Dendritic cell treated with granulocyte-macrophage colony-stimulating factor and Interleukin-4, amounts not matched to agents 40 ng/mL and 50 ng/mL, for 4 days (primary cell): ENCODE data around the gene KLF6.
A peak's percentile ranks its signal among the peaks of the same experiment; 100 is the strongest.

Experiments
- H3K27ac Mint-ChIP-seq: one replicate; pipeline ENCODE4 v1.8.0; 2022; ENCODE audit warnings: mild to moderate bottlenecking, mixed read lengths
- H3K27me3 Mint-ChIP-seq: one replicate; pipeline ENCODE4 v1.8.0; 2022; ENCODE audit warnings: mild to moderate bottlenecking, mixed read lengths
- H3K36me3 Mint-ChIP-seq: one replicate; pipeline ENCODE4 v1.8.0; 2022; ENCODE audit warnings: low read depth, mixed read lengths
- H3K4me1 Mint-ChIP-seq: one replicate; pipeline ENCODE4 v1.8.0; 2022; ENCODE audit warnings: low read depth, mixed read lengths
- H3K4me3 Mint-ChIP-seq: one replicate; pipeline ENCODE4 v1.8.0; 2022; ENCODE audit warnings: mild to moderate bottlenecking, moderate library complexity, mixed read lengths
- H3K9me3 Mint-ChIP-seq: one replicate; pipeline ENCODE4 v1.8.0; 2022; ENCODE audit warnings: mixed read lengths
- intact Hi-C: fragments of 100-400 bp; cut with micrococcal nuclease; formaldehyde crosslinking; loops from one replicate; pipeline ENCODE4 v1.15.0; 2022

KLF6 gene

GRCh38 chr10:3822541-3823330, 37.7 kb upstream of the KLF6 start:
- Mint-ChIP-seq H3K27ac (no peak overlapping the region), H3K9me3 (no peaks in the 10 kb centered on the region), H3K36me3 (no peaks in the 10 kb centered on the region), H3K4me3 (no peak overlapping the region), H3K4me1 (peaks cover 20% of the 10 kb centered on the region), H3K27me3 (no peaks in the 10 kb centered on the region)
- intact Hi-C loops = no loop called here

GRCh38 chr10:3820255-3820654, 35.2 kb upstream of the KLF6 start:
- Mint-ChIP-seq H3K9me3 (no peaks in the 10 kb centered on the region), H3K27me3 (no peaks in the 10 kb centered on the region), H3K36me3 (no peaks in the 10 kb centered on the region), H3K4me1 (no peaks in the 10 kb centered on the region), H3K4me3 (no peak overlapping the region), H3K27ac (no peak overlapping the region)
- intact Hi-C loops = no loop called here

DNA sequence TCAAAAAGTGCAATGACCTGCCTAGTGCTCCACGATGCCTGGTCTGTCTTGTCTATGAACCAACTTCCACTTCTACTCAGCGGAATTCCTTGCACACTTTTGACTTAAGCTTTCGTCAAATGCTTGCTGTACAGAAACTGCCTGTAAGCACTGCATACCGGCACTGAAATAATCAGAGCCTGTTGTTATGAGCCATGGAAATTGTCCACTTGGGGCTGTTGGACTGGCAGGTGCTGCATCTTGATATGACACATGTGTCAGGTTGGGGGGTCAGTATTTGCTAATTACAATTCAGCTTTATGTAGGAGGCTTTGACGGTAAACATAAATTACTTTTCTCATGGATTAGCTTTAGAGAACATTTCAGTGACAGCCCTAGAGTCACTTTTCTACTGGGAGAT, 32.0 kb upstream of the KLF6 start:
- no peak overlapping the region for H3K4me3 Mint-ChIP-seq
- H3K9me3 Mint-ChIP-seq = no peaks in the 10 kb centered on the region
- H3K4me1 Mint-ChIP-seq = peaks cover 8% of the 10 kb centered on the region
- no peak overlapping the region for H3K27ac Mint-ChIP-seq
- H3K27me3 Mint-ChIP-seq = no peaks in the 10 kb centered on the region
- intact Hi-C loops = no loop called here
- no peaks in the 10 kb centered on the region for H3K36me3 Mint-ChIP-seq

- Mint-ChIP-seq H3K4me3 (no peak overlapping the region), H3K27me3 (no peaks in the 10 kb centered on the region)
- intact Hi-C loops = no loop called here
These were observed 29.8 kb upstream of the KLF6 start for GRCh38 chr10:3814838-3815220.

DNA sequence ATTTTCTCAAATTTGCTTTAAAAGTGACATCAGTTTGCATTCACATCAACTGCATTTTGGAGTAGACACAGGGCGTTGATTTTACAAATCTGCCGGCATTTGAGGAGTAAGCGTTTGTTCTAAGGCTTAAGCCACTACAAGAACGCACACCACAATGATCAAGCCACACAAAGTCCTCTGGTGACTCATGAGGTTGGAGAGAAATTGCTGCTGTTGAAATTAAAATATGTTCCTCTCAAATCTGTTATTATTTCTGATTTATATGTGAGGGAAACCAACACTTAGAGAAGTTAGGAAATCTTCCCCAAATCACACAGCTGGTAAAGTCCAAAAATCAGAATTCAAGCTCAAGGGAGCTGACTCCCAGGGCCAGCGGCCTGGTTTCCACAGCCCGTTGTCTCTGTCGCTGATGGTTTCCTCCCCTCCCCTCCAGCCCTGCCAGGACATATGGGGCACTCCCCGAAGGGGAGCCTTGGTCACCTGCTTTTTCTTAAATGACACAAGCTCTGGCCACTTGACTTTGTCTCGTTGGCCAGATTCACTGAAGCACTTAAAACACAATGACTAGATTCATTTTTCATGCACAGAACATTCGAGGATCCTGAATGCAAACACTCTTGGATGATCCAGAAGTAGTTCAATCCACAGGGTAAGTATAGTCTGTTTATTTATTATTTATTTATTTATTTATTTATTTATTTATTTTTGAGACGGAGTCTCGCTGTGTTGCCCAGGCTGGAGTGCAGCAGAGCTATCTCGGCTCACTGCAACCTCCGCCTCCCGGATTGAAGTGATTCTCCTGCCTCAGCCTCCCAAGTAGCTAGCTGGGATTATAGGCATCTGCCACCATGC, 29.2 kb upstream of the KLF6 start:
- peaks cover 31% of the 10 kb centered on the region for H3K4me1 Mint-ChIP-seq
- H3K27me3 Mint-ChIP-seq = no peaks in the 10 kb centered on the region
- H3K27ac Mint-ChIP-seq = no peak overlapping the region
- intact Hi-C loops = no loop called here
- H3K4me3 Mint-ChIP-seq = no peak overlapping the region
- no peaks in the 10 kb centered on the region for H3K9me3 Mint-ChIP-seq
- H3K36me3 Mint-ChIP-seq = no peaks in the 10 kb centered on the region

More at GRCh38 chr10:3814838-3815220, 29.8 kb upstream of the KLF6 start:
- Mint-ChIP-seq H3K4me1 (peaks cover 27% of the 10 kb centered on the region), H3K9me3 (no peaks in the 10 kb centered on the region), H3K36me3 (no peaks in the 10 kb centered on the region), H3K27ac (no peak overlapping the region)

DNA sequence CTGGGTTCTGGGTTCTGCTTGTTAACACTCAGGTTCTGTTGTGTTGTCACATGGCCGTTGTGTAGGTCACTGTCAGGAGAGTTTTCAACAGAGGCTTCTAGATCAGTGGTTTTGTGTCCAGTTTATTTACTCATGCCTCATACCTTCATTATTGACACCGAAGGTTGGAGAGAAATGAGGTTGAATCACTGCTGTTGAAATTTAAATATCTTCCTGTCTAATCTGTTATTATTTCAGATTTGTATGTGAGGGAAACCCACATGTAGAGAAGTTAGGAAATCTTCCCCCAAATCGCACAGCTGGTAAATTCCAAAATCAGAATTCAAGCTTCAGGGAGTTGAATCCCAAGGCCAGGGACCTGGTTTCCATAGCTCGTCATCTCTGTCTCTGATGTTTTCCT, 28.3 kb upstream of the KLF6 start:
- no peak overlapping the region for H3K27ac Mint-ChIP-seq
- H3K4me3 Mint-ChIP-seq = no peak overlapping the region
- H3K4me1 Mint-ChIP-seq = peaks cover 41% of the 10 kb centered on the region
- intact Hi-C loops = no loop called here
- H3K36me3 Mint-ChIP-seq = no peaks in the 10 kb centered on the region
- H3K27me3 Mint-ChIP-seq = no peaks in the 10 kb centered on the region
- no peaks in the 10 kb centered on the region for H3K9me3 Mint-ChIP-seq

DNA sequence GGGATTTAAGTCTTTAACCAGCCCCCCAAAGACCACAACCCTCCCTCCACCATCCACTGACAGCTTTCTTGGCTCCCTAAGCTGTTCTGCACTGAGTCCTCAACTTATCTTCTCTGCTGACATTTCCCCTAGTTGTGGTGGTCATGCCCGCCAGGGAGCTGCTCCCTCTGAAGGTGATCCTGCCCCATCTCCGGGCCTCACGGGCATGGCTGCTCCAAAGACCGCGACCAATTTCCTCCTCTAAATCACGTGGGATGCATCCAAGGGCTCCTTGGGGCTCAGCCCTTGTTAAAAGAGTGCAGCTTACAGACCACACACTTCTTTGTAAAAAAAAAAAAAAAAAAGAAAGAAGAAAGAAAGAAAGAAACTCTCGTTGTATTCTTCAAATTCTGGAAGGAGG, 27.1 kb upstream of the KLF6 start:
- H3K27me3 Mint-ChIP-seq = no peaks in the 10 kb centered on the region
- no peaks in the 10 kb centered on the region for H3K9me3 Mint-ChIP-seq
- no peaks in the 10 kb centered on the region for H3K36me3 Mint-ChIP-seq
- intact Hi-C loops = no loop called here
- no peak overlapping the region for H3K4me3 Mint-ChIP-seq
- H3K4me1 Mint-ChIP-seq = peaks cover 52% of the 10 kb centered on the region
- H3K27ac Mint-ChIP-seq = peak overlapping the region; percentile 93

DNA sequence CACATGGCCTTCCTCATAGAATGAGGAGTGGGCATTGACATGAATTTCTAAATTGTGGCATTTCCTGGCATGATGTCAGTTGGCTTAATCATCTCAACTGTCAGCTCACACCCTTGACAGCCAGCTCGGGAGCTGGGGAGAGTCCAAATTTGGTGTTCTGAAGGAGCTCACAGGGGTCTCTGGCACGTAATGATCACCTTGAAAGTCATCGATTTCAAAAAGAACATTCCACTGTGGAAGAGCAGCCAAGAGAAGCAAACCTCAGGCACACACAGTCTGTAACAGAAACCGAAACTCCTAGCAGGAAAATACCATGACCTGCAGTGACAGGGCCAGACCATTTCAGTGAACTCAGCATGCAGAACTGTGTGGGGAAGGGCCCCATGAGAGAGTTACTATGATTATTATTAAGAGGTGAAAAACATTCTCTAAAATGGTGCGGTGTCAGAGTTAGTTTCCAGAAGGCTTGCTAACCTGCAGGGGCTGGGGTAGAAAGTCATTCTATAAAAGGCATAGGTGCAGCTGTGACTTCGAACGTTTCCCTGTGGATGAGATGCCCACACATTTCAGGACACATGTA, 26.4 kb upstream of the KLF6 start:
- H3K27ac Mint-ChIP-seq = peak overlapping the region; percentile 93

DNA sequence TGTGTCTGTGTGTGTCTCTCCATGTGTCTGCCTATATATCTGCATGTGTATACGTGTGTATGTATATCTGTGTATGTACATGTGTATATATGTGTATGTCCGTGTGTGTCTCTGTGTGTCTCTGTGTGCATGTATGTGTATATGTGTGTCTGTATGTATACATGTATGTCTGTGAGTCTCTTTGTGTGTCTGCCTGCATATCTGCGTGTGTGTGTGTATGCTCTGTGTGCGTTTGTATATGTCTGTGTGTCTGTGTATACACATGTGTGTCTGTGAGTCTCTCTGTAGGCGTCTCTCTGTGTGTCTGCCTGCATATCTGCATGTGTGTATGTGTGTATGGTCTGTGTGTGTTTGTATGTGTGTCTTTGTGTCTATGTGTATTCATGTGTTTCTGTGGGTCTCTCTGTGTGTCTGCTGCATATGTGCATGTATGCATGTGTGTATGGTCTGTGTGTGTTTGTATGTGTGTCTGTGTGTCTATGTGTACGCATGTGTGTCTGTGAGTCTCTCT, 23.7 kb upstream of the KLF6 start:
- Mint-ChIP-seq H3K27ac (no peak overlapping the region), H3K4me1 (peaks cover 73% of the 10 kb centered on the region)

More for the DNA sequence above, 26.4 kb upstream of the KLF6 start:
- H3K27me3 Mint-ChIP-seq = no peaks in the 10 kb centered on the region
- intact Hi-C loops = loop anchor here (2.0 kb wide), 1 partner anchor 17 kb away; no protein-coding TSS in a partner anchor
- no peaks in the 10 kb centered on the region for H3K36me3 Mint-ChIP-seq
- peaks cover 60% of the 10 kb centered on the region for H3K4me1 Mint-ChIP-seq
- H3K4me3 Mint-ChIP-seq = peak overlapping the region; percentile 69
- no peaks in the 10 kb centered on the region for H3K9me3 Mint-ChIP-seq

DNA sequence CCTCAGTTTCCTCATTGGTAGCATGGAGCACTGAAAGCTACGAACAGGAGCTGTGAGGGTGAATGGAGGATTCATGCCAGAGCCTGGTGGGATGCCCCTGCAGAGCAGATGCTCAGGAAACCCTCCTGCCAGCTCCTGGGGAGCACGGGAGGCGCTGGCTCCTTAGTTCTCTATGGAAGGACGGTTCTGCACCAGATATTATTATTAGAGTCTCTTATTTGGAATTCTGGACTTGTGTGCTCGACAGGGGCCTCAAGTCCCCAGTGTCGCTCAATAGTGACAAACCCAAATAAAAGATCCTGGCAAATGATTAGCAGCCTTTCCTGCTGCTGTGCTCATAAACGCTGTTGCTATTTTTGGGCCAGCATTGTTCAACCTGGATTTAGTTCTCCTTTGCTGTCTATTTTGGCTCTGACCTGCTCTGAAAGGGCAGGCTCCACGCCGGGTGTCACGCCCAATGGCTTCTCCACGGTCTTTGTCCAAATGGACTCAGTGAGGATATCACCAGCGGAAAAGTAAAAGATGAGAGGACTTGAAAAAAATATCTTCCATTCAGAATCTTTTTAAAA, 23.0 kb upstream of the KLF6 start:
- no peak overlapping the region for H3K27ac Mint-ChIP-seq
- intact Hi-C loops = no loop called here
- no peak overlapping the region for H3K4me3 Mint-ChIP-seq
- H3K36me3 Mint-ChIP-seq = no peaks in the 10 kb centered on the region
- H3K4me1 Mint-ChIP-seq = peaks cover 73% of the 10 kb centered on the region
- H3K27me3 Mint-ChIP-seq = no peaks in the 10 kb centered on the region
- H3K9me3 Mint-ChIP-seq = no peaks in the 10 kb centered on the region

More for the DNA sequence above, 23.7 kb upstream of the KLF6 start:
- H3K27me3 Mint-ChIP-seq = no peaks in the 10 kb centered on the region
- H3K9me3 Mint-ChIP-seq = no peaks in the 10 kb centered on the region
- intact Hi-C loops = no loop called here
- no peak overlapping the region for H3K4me3 Mint-ChIP-seq
- H3K36me3 Mint-ChIP-seq = no peaks in the 10 kb centered on the region

DNA sequence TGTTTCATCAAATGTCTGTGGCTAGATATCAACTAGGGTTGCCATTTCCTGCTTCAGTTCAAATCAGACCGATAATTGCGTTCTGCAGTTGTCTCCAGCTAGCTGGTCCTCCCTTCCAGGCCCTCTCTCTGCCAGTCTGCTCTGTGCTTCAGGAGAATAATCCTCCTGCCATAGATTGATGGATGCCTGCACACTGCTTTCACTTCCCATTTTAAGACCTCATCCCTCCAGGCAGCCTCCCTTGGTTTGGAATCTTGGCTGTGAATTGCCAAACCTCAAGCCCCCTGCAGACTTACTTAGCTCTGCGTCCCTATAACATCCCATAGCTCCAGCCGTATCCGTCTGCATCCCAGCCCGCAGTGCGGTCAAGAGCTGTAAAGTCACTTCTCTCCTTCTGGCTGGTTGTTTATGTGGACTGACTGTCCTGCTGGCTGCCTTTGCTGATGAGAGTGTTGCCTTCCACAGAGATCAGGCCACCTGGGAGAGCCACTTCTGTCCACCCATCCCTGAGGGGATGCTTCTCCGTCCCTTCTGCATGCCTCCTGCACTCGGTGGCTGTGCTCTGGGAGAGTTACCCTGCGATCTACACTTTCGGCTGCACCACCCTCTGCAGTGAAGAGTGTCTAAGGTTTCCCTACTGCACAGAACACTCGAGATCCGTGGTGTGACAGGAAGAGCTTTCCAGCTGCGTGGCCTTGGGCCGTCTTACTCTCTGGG, 22.4 kb upstream of the KLF6 start:
- intact Hi-C loops = no loop called here
- Mint-ChIP-seq H3K36me3 (no peaks in the 10 kb centered on the region), H3K4me3 (no peak overlapping the region), H3K27me3 (no peaks in the 10 kb centered on the region), H3K27ac (no peak overlapping the region), H3K4me1 (peaks cover 73% of the 10 kb centered on the region), H3K9me3 (no peaks in the 10 kb centered on the region)

- no peak overlapping the region for H3K4me3 Mint-ChIP-seq
- no peaks in the 10 kb centered on the region for H3K36me3 Mint-ChIP-seq
- H3K27ac Mint-ChIP-seq = no peak overlapping the region
- H3K27me3 Mint-ChIP-seq = no peaks in the 10 kb centered on the region
- peaks cover 66% of the 10 kb centered on the region for H3K4me1 Mint-ChIP-seq
- H3K9me3 Mint-ChIP-seq = no peaks in the 10 kb centered on the region
- intact Hi-C loops = no loop called here
These were observed 21.6 kb upstream of the KLF6 start for GRCh38 chr10:3806603-3807002.

GRCh38 chr10:3805791-3806461, 20.9 kb upstream of the KLF6 start:
- Mint-ChIP-seq H3K36me3 (no peaks in the 10 kb centered on the region), H3K27ac (no peak overlapping the region)

More at GRCh38 chr10:3805791-3806461, 20.9 kb upstream of the KLF6 start:
- no peaks in the 10 kb centered on the region for H3K27me3 Mint-ChIP-seq
- no peaks in the 10 kb centered on the region for H3K9me3 Mint-ChIP-seq
- no peak overlapping the region for H3K4me3 Mint-ChIP-seq
- intact Hi-C loops = loop anchor here (1.0 to 2.0 kb wide), 3 partner anchors 21 to 67 kb away; partner anchors contain the start of gene KLF6
- H3K4me1 Mint-ChIP-seq = peaks cover 60% of the 10 kb centered on the region
